B cell (primary cell): ENCODE measurements around the gene SIL1. TPM values are rescaled to one million over a fixed set of nuclear protein-coding genes. Genes with fewer than 3 reads are reported as not detected.

ENCODE experiments used
- ATAC-seq: fragments of 200-7000 bp; cut with Tn5 transposase; one replicate; pipeline ENCODE4 v1.10.0; 2021; ENCODE audit warnings: low read depth, mild to moderate bottlenecking, moderate number of reproducible peaks, moderate library complexity
- CTCF ChIA-PET: fragments of 350-600 bp; sonication (Branson Sonifier 250); formaldehyde crosslinking; loops from one replicate; lab custom pipeline; 2021; ENCODE audit warnings: antibody characterized with exemption, inconsistent platforms; lab: Charles Lee
- POLR2A ChIA-PET: fragments of 350-600 bp; sonication (Branson Sonifier 250); formaldehyde crosslinking; loops from one replicate; lab custom pipeline; 2021; ENCODE audit warnings: antibody characterized with exemption; lab: Charles Lee
- DNase-seq: peaks from one replicate; pipeline ENCODE4 v3.0.0; 2013
- H2AFZ ChIP-seq: 2 replicates; pipeline ENCODE4 v1.6.1; 2012; ENCODE audit warnings: mild to moderate bottlenecking, low read depth, low read length; ENCODE audit not compliant: insufficient read depth, poor library complexity, severe bottlenecking
- H3K27ac ChIP-seq, 2 donors: 1 replicate in 1 of 2; 2 replicates in 1 of 2; pipeline ENCODE4 v1.5.1; 2012 to 2013; ENCODE audit warnings: low read length in 2 of 2, mild to moderate bottlenecking in 2 of 2, moderate library complexity in 1 of 2
- H3K27me3 ChIP-seq, 4 experiments: fragments of 200-600 bp in 1 of 4; sonication (generic) in 1 of 4; replicated peaks in 1 of 4; 1 replicate in 2 of 4; 2 replicates in 2 of 4; pipeline versions ENCODE4 v1.6.1 to v1.7.0; 2013 to 2016; ENCODE audit warnings: low read length in 3 of 4, mild to moderate bottlenecking in 2 of 4, mixed read lengths in 1 of 4, moderate library complexity in 1 of 4; ENCODE audit not compliant: insufficient read depth in 4 of 4, control insufficient read depth in 3 of 4; ENCODE audit errors: control extremely low read depth in 1 of 4
- H3K36me3 ChIP-seq, 2 experiments: replicated peaks in 1 of 2; 1 replicate in 1 of 2; 2 replicates in 1 of 2; pipeline versions ENCODE4 v1.6.1 to v1.7.1; 2013; ENCODE audit warnings: low read length in 1 of 2; ENCODE audit not compliant: insufficient read depth in 2 of 2, control insufficient read depth in 1 of 2; ENCODE audit errors: control extremely low read depth in 1 of 2, extremely low read depth in 1 of 2
- H3K4me1 ChIP-seq, 2 donors: fragments of 200-600 bp in 1 of 2; sonication (generic) in 1 of 2; 1 replicate in 1 of 2; 2 replicates in 1 of 2; pipeline versions ENCODE4 v1.5.1 to v1.6.1; 2013 to 2017; ENCODE audit warnings: low read length in 2 of 2; ENCODE audit not compliant: control insufficient read depth in 2 of 2, insufficient read depth in 2 of 2
- H3K4me2 ChIP-seq: replicated peaks from 2 replicates; pipeline ENCODE3; 2012; ENCODE audit warnings: mild to moderate bottlenecking, low read depth, low read length; ENCODE audit not compliant: poor library complexity, severe bottlenecking
- H3K4me3 ChIP-seq, 5 experiments: fragments of 200-600 bp in 1 of 5; sonication (generic) in 1 of 5; 1 replicate in 3 of 5; 2 replicates in 2 of 5; pipeline versions ENCODE4 v1.5.1 to v1.7.0; 2011 to 2016; ENCODE audit warnings: low read length in 4 of 5, mild to moderate bottlenecking in 4 of 5, low read depth in 2 of 5, control low read depth in 1 of 5, moderate library complexity in 1 of 5; ENCODE audit not compliant: insufficient read depth in 1 of 5; ENCODE audit errors: control extremely low read depth in 1 of 5, extremely low read depth in 1 of 5
- H3K79me2 ChIP-seq: fragments of 200-600 bp; sonication (generic); one replicate; pipeline ENCODE4 v1.6.0; 2016; ENCODE audit warnings: low read length; ENCODE audit not compliant: control insufficient read depth, insufficient read depth
- H3K9ac ChIP-seq: fragments of 200-600 bp; sonication (generic); 2 replicates; pipeline ENCODE4 v1.6.1; 2017; ENCODE audit warnings: mild to moderate bottlenecking, low read length, moderate library complexity
- H3K9me3 ChIP-seq, 3 donors: one replicate each; pipeline versions ENCODE4 v1.6.1 to v1.7.1; 2013; ENCODE audit warnings: low read length in 2 of 3; ENCODE audit not compliant: control insufficient read depth in 2 of 3, insufficient read depth in 1 of 3; ENCODE audit errors: control extremely low read depth in 1 of 3
- H4K20me1 ChIP-seq: 2 replicates; pipeline ENCODE4 v1.6.0; 2012; ENCODE audit warnings: mild to moderate bottlenecking, low read length; ENCODE audit not compliant: insufficient read depth, control insufficient read depth, poor library complexity, severe bottlenecking
- H3K27ac Mint-ChIP-seq: one replicate; pipeline ENCODE4 v1.8.0; 2021; ENCODE audit warnings: mixed read lengths
- H3K27me3 Mint-ChIP-seq: one replicate; pipeline ENCODE4 v1.8.0; 2021; ENCODE audit warnings: mixed read lengths
- H3K4me1 Mint-ChIP-seq: one replicate; pipeline ENCODE4 v1.8.0; 2021; ENCODE audit warnings: mixed read lengths
- H3K4me3 Mint-ChIP-seq: one replicate; pipeline ENCODE4 v1.8.0; 2021; ENCODE audit warnings: mixed read lengths
- H3K9me3 Mint-ChIP-seq: one replicate; pipeline ENCODE4 v1.8.0; 2022; ENCODE audit warnings: mixed read lengths; ENCODE audit not compliant: insufficient read depth
- CTCF ChIP-seq: fragments of 200-600 bp; IDR thresholded peaks from one replicate; pipeline ENCODE4 v1.8.0; 2022; ENCODE audit warnings: antibody characterized with exemption, mild to moderate bottlenecking
- EZH2 ChIP-seq: IDR thresholded peaks from 2 replicates; pipeline ENCODE4 v1.6.1; 2012; ENCODE audit warnings: borderline replicate concordance, low read depth, mild to moderate bottlenecking, moderate library complexity, low read length; ENCODE audit not compliant: insufficient read depth, poor library complexity, severe bottlenecking
- WGBS: methylation state at CpG from one replicate; pipeline ENCODE4 v1.1.5; 2013; ENCODE audit warnings: missing lambda C conversion rate; ENCODE audit not compliant: insufficient coverage; 5-methylcytosine and 5-hydroxymethylcytosine counted together
- intact Hi-C: fragments of 100-400 bp; cut with micrococcal nuclease; formaldehyde crosslinking; loops from one replicate; pipeline ENCODE4 v1.10.0; 2022
- polyA plus RNA-seq: library from polyadenylated mRNA; depleted of rRNA; stranded (reverse); fragments of >200 nt; gene quantifications from 2 replicates; pipeline ENCODE4 v1.2.3, GENCODE V29; 2012
- total RNA-seq, 2 donors: library from RNA; stranded (reverse); fragments of 120-200 nt in 1 of 2; gene quantifications; 1 replicate in 1 of 2; 2 replicates in 1 of 2; pipeline versions ENCODE4 v1.2.3 to v1.2.4, GENCODE V29; 2013 to 2022

Gene SIL1
- total and polyA plus RNA-seq, 2 donors (not counting 1 experiment from before 2014, with no cell fraction given) = 16.9 to 19.8 TPM

- Histone ChIP-seq H2AFZ (no peak overlapping the region), H3K4me3 (no peak overlapping the region), H3K27me3 (no peaks in the 10 kb centered on the region), H3K9ac (no peak overlapping the region), H3K36me3 (no peaks in the 10 kb centered on the region), H3K4me1 (no peaks in the 10 kb centered on the region), H4K20me1 (no peaks in the 10 kb centered on the region), H3K4me2 (no peak overlapping the region), H3K9me3 (peaks cover 0 to 2% (median 0%) of the 10 kb centered on the region in 3 donors), H3K79me2 (no peaks in the 10 kb centered on the region), H3K27ac (no peak overlapping the region)
- ATAC-seq (no peak), DNase-seq (no peak)
- ChIA-PET POLR2A (no interaction called here), CTCF (no interaction called here)
- Mint-ChIP-seq H3K4me1 (no peaks in the 10 kb centered on the region), H3K9me3 (no peaks in the 10 kb centered on the region), H3K27me3 (peaks cover 11% of the 10 kb centered on the region), H3K27ac (no peak overlapping the region), H3K4me3 (no peak overlapping the region)
- WGBS = 100% methylated on average over 1 of the region's 3 CpGs
- intact Hi-C loops = no loop called here
- TF ChIP-seq CTCF (no peak), EZH2 (no peak)
Observed at GRCh38 chr5:139212486-139212885, 14.3 kb upstream of the SIL1 start.

- Histone ChIP-seq H3K27ac (no peak overlapping the region), H3K4me1 (no peaks in the 10 kb centered on the region), H3K4me3 (no peak overlapping the region), H3K9me3 (no peaks in the 10 kb centered on the region), H4K20me1 (no peaks in the 10 kb centered on the region), H3K27me3 (no peaks in the 10 kb centered on the region), H2AFZ (no peak overlapping the region), H3K36me3 (no peaks in the 10 kb centered on the region), H3K4me2 (no peak overlapping the region), H3K9ac (no peak overlapping the region), H3K79me2 (no peaks in the 10 kb centered on the region)
- ATAC-seq (no peak), DNase-seq (no peak)
- ChIA-PET POLR2A (no interaction called here), CTCF (no interaction called here)
- no peaks in the 10 kb centered on the region for H3K4me1 Mint-ChIP-seq
- peaks cover 8% of the 10 kb centered on the region for H3K27me3 Mint-ChIP-seq
- 100% methylated on average over 2 of the region's 4 CpGs for WGBS
- TF ChIP-seq CTCF (no peak), EZH2 (no peak)
- H3K27ac Mint-ChIP-seq = no peak overlapping the region
- H3K9me3 Mint-ChIP-seq = no peaks in the 10 kb centered on the region
- no peak overlapping the region for H3K4me3 Mint-ChIP-seq
- intact Hi-C loops = no loop called here
Observed at GRCh38 chr5:139210585-139210984, 12.4 kb upstream of the SIL1 start.
